ENCODE results near the gene SCIN.

SCIN gene

DNA sequence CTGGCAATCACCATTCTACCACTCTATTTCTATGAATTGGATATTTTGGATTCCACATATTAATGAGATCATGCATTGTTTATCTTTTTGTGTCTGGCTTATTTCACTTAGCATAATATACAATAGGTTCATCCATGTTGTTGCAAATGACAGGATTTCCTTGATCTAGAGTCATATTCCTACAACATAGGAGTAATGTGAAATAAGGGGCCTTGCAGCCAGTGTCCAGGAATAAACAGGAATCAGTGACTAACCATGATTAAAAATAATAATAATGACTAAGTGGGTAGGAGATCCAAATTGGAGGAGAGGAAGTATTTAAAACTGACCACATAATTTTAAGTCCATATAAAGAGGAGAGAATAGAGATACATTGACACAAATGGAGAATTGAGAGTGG lies 49.9 kb downstream of the SCIN start:
- Mint-ChIP-seq H3K36me3 (no peaks in the 10 kb centered on the region), H3K4me3 (no peak overlapping the region), H3K27ac (no peak overlapping the region), H3K4me1 (no peaks in the 10 kb centered on the region), H3K9me3 (no peaks in the 10 kb centered on the region)
- no peak for DNase-seq (ENCODE audit: low spot score in 2 of 2)
- no peak for ATAC-seq

DNA sequence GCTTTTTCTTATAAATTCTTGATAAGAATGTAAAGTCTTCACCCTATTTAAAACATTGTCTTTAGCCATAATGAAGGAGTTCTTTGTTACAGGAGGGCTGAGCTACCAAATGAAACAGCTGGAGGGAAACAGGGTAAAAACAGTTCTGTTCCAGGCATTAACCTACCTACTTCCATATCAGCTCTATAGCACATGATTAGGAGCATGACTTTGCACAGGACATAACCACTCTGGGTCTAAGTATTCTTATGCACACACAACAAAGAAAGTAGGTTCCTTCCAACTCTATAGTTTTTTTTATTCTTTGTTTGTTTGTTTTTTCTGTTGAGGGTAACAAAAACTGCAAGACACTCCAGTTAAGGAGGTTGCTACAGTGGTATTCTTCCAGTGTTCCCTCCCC lies 52.7 kb downstream of the SCIN start:
- DNase-seq (ENCODE audit: low spot score in 2 of 2) (no peak), ATAC-seq (no peak)
- H3K27ac Mint-ChIP-seq = no peak overlapping the region
- H3K4me3 Mint-ChIP-seq = no peak overlapping the region
- H3K36me3 Mint-ChIP-seq = no peaks in the 10 kb centered on the region
- H3K4me1 Mint-ChIP-seq = no peaks in the 10 kb centered on the region
- H3K9me3 Mint-ChIP-seq = no peaks in the 10 kb centered on the region

DNA sequence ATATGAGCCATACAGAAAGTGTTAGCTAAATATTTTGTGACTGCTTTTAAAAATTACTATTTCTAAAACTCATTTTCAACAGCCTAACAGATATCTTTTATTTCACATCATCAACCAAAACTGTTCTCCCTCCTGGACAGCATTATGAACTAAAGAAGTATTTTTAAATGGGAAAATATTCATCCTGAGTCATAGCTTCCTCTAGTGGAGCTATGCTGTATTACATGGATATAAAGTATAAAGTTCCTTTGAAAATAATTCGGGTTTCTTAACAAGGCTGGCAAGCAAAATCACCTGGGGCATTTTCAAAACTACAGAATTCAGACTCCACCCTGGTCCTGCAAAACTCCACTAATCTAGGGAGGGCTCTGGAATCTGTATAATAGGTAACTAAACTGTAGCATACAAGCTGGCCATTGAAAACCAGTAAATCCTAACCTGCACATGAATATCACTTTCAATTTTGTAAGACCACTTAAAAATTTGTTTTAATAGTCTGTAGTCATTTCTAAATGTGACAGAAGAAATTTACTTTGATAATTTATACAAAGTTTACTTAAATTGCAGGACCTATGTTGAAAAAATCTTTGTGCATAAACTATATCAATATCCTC lies 53.5 kb downstream of the SCIN start:
- H3K4me1 Mint-ChIP-seq = no peaks in the 10 kb centered on the region
- ATAC-seq = no peak
- H3K4me3 Mint-ChIP-seq = no peak overlapping the region
- DNase-seq (ENCODE audit: low spot score in 2 of 2) = no peak
- no peaks in the 10 kb centered on the region for H3K36me3 Mint-ChIP-seq
- H3K9me3 Mint-ChIP-seq = no peaks in the 10 kb centered on the region
- H3K27ac Mint-ChIP-seq = no peak overlapping the region

DNA sequence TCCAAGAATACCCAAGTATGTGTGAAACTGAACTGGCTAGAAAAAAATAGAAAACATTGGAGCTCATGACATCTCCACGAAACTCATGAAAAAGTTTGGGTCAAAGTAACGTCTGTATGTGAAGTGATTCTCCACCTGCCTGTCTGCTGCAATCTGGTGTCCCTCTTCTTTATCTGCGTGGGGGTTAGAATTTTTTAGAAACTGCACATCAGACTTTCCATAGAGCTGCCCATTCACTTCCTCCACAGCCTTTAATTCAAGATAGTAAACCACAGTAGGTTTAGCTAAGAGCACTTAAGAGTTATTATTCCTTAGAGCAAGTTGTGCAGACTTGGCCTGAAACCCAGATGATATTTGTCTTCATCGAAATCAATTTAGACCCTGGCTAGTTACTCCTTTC lies 55.3 kb downstream of the SCIN start:
- Mint-ChIP-seq H3K4me1 (no peaks in the 10 kb centered on the region), H3K27ac (no peak overlapping the region), H3K36me3 (no peaks in the 10 kb centered on the region), H3K9me3 (no peaks in the 10 kb centered on the region), H3K4me3 (no peak overlapping the region)
- ATAC-seq (no peak), DNase-seq (ENCODE audit: low spot score in 2 of 2) (no peak)

DNA sequence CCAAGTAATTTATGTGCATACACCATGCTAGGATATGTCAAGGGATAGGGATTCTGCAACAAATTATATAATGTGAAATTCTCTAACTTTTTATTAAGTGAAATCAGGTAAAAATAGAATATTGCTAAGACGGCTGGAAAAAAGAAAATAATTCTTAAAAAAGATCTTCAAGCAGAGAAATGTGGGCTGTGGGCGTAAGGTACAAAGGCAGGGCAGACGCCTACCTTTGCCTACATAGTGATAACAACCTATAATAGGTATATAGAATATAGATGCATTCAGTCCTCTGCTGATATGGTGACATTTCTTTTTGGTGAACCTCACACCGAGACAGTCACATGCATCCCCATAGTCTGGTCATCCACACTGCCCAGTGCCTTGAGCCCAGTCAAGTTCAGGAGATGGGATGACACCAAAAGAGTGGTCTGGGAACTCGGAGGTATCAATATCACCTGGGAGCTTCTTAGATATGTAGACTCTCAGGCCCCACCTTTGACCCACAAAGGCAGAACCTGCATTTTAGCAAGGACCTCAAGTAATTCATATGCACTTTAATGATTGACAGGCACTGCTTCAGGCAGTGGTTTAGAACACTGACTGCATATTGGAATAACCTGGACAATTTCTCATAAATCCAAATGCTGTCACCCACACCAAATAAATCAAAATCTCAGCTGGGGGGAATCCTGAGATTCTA lies 59.4 kb downstream of the SCIN start:
- ATAC-seq (no peak), DNase-seq (ENCODE audit: low spot score in 2 of 2) (no peak)
- Mint-ChIP-seq H3K9me3 (no peaks in the 10 kb centered on the region), H3K4me3 (no peak overlapping the region), H3K4me1 (no peaks in the 10 kb centered on the region), H3K27ac (no peak overlapping the region), H3K36me3 (no peaks in the 10 kb centered on the region)

DNA sequence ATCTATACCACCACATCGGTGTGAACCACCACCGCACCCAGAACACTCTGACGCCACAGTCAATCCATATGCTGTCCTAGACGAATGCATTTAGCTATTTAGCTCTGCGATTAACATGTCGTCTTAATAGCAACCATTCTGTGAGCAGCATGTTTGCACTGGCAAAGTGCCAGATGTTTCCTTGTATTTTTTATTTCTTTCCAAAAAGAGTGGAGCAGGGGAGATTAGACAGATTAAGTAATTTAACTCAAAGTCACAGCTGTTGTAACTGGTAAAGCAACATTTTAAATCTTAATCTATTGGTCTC lies 59.9 kb downstream of the SCIN start:
- H3K36me3 Mint-ChIP-seq = no peaks in the 10 kb centered on the region
- no peaks in the 10 kb centered on the region for H3K9me3 Mint-ChIP-seq
- H3K4me1 Mint-ChIP-seq = no peaks in the 10 kb centered on the region
- ATAC-seq (no peak), DNase-seq (ENCODE audit: low spot score in 2 of 2) (no peak)
- H3K4me3 Mint-ChIP-seq = no peak overlapping the region
- H3K27ac Mint-ChIP-seq = no peak overlapping the region

DNA sequence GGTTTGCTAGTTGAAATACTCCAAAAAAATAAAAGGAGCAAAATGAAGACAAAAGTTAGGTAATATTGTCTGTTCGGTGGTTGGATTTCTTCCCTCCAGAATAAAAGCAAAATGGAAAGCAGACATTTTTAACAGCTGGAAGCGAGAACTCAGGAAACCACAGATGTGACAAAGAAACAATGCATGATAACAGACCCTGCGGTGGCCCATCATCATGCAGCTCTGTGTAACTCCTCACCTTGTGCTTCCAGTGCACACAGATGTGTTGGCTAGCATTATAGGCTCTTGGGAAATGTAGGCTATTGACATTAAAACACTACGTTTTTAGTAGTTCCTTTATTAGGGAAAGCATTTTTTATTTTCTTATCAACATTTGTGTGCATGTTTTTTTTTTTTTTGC lies 63.1 kb downstream of the SCIN start:
- Mint-ChIP-seq H3K9me3 (no peaks in the 10 kb centered on the region), H3K4me3 (no peak overlapping the region), H3K27ac (no peak overlapping the region), H3K36me3 (no peaks in the 10 kb centered on the region), H3K4me1 (peaks cover 22% of the 10 kb centered on the region)
- DNase-seq (ENCODE audit: low spot score in 2 of 2) (no peak), ATAC-seq (peak; percentile 64)

DNA sequence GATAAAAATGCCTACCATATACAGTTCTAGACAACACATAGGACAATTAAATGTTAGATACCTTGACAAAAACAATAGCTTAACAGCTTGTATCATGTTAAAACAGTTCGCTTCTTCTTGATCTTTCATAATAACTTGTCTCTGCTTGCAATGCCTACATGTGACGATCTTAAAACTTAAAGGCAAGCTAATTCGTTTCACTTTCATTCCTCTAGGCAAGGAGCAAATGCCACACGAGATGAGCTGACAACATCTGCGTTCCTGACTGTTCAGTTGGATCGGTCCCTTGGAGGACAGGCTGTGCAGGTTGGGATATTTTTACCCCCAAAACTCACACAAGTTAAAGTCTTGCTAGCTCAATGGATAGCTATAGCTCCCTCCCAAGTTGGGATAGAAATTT lies 65.3 kb downstream of the SCIN start:
- Mint-ChIP-seq H3K36me3 (no peaks in the 10 kb centered on the region), H3K4me1 (peaks cover 22% of the 10 kb centered on the region), H3K4me3 (peak overlapping the region; percentile 59), H3K9me3 (no peaks in the 10 kb centered on the region), H3K27ac (peak overlapping the region; percentile 73)
- peak; percentile 68 for ATAC-seq
- DNase-seq (ENCODE audit: low spot score in 2 of 2) = no peak

DNA sequence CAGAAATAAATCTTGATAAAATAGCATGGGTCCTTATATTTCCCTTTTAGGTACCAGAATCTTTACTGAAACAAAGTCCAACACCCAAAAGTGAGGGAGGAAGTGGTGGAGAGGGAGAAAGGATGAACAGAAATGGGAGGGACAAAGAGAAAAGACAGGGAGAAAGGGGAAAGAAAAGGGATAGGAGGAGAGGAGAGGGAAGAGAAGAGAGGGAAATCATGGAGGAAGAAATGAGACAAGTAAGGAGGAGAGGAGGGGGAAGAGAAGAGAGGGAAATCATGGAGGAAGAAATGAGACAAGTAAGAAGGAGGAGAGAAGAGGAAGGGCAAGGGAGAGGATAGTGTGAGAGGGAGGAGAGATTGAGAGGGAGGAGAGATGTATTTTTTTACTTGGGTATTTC lies 66.8 kb downstream of the SCIN start:
- Mint-ChIP-seq H3K4me3 (peak overlapping the region; percentile 59), H3K4me1 (peaks cover 22% of the 10 kb centered on the region), H3K9me3 (no peaks in the 10 kb centered on the region), H3K27ac (peak overlapping the region; percentile 58), H3K36me3 (no peaks in the 10 kb centered on the region)
- ATAC-seq (no peak), DNase-seq (ENCODE audit: low spot score in 2 of 2) (no peak)

DNA sequence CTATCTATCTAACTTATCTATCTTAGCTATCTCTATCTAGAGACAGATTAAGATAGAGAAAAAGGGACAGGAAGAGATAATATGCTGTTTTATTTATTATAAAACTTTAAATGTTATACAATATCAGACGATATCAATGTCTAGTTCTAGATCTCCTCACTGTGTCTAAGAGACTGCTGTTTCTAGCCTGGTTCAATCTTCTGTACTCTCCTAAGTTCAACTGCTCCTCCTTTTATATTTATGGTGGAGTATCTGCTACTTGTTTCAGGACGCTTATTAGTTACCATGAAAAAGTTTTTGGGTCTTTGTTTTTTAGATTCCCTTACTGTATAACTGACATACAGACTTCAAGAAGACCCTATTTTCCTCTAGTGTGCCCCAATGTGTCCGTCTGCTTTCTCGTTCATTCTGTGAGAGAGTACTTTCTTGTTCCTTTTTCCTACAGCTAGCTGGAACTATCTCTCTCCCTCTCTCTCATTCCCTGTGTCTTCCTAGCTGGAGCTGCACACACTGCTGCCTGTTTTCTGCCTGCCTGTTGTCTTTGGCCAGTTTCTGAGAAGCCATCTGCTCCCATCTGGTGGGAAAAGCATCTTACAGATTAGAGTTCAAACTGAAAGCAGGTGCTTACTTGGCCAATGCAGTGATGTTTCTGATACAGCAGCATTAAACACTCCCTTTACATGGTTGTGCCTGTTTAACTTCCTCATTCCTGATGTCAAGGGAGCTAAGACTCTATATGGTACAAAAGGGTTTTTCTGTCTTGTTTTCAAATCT lies 67.5 kb downstream of the SCIN start:
- peak overlapping the region; percentile 59 for H3K4me3 Mint-ChIP-seq
- no peak for DNase-seq (ENCODE audit: low spot score in 2 of 2)

DNA sequence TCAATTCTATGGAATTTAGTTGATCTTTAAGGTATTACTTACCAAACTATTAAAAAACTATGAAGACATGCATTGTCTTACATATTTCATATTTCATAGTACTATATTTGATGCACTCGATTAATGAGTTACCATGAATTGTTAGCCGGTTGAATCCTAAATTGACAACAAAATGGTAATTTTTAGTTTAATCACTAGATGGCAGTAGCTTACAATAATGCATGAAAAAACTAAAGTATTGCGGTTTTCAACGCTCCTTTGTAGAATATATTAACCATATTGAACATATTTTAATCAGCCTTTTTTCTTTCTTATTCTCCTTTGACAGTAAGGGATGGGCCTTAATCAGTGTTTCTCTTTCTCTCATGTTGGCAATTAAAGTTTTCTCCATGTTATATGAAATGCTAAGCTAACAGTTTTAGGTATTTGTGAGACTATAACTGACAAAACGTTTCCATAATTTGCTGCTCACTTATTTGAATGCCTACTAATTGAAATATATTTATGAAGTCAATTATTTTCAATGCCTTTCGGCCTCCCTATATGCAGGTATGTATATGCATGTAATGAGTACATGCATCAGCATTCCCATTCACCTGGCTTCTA lies 68.4 kb downstream of the SCIN start:
- H3K4me3 Mint-ChIP-seq = no peak overlapping the region
- H3K4me1 Mint-ChIP-seq = peaks cover 22% of the 10 kb centered on the region
- no peaks in the 10 kb centered on the region for H3K36me3 Mint-ChIP-seq
- ATAC-seq (no peak), DNase-seq (ENCODE audit: low spot score in 2 of 2) (no peak)
- no peak overlapping the region for H3K27ac Mint-ChIP-seq
- no peaks in the 10 kb centered on the region for H3K9me3 Mint-ChIP-seq

More for the DNA sequence above, 67.5 kb downstream of the SCIN start:
- Mint-ChIP-seq H3K27ac (peak overlapping the region; percentile 58), H3K4me1 (peaks cover 22% of the 10 kb centered on the region), H3K9me3 (no peaks in the 10 kb centered on the region), H3K36me3 (no peaks in the 10 kb centered on the region)
- ATAC-seq = peak; percentile 57

DNA sequence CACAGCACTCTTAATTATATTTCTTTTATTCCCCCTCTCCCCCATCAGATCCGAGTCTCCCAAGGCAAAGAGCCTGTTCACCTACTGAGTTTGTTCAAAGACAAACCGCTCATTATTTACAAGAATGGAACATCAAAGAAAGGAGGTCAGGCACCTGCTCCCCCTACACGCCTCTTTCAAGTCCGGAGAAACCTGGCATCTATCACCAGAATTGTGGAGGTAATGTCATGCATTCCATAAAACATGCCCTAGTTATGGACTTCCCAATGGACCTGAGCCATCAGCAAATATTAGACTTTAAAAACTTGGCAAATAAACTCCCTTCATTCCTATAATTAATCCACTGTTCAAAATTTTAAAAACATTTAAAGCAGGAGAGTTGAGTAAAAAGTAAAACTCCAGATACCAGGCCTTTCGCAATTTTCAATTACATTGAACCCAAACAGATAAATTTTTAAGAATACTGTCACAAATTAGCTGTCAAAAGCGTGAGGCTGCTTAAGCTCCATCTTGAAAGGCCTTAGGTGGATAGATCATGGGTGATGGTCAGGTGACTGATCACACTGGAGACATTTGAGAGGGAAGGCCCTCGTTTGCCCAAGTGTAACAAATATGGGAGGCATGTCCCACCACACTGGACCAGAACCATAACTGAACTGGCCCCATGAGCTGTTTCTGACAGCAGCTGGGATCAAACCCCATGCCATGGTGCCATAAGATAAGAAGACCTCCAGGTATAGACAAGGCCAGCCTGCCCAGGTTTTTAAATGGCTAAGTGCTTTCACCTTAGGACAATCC lies 70.0 kb downstream of the SCIN start:
- no peak overlapping the region for H3K4me3 Mint-ChIP-seq
- no peak overlapping the region for H3K27ac Mint-ChIP-seq
- peaks cover 22% of the 10 kb centered on the region for H3K4me1 Mint-ChIP-seq
- DNase-seq (ENCODE audit: low spot score in 2 of 2) (no peak), ATAC-seq (peak; percentile 9)
- H3K9me3 Mint-ChIP-seq = no peaks in the 10 kb centered on the region
- H3K36me3 Mint-ChIP-seq = no peaks in the 10 kb centered on the region

DNA sequence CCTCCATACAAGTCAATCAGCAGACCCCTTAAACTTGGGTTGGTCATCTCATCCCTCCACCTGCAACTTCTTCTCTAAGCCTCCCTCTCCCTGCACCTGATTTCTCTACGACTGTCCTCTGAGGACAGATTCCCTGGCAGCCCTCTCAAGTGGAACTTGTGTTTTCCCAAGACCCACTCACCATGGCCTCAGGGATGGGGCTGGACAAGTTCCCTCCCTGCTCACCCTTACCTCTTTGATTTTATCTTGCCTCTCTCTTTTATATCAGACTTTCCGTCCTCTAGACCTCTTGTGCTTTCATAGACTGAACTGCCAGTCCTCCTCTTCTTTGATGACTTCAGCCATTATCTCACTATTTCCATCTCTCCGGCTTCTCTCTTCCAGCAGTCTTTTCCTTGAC lies 70.7 kb downstream of the SCIN start:
- Mint-ChIP-seq H3K9me3 (no peaks in the 10 kb centered on the region), H3K4me1 (peaks cover 17% of the 10 kb centered on the region), H3K27ac (no peak overlapping the region), H3K4me3 (no peak overlapping the region), H3K36me3 (no peaks in the 10 kb centered on the region)
- ATAC-seq (peak; percentile 22), DNase-seq (ENCODE audit: low spot score in 2 of 2) (no peak)

DNA sequence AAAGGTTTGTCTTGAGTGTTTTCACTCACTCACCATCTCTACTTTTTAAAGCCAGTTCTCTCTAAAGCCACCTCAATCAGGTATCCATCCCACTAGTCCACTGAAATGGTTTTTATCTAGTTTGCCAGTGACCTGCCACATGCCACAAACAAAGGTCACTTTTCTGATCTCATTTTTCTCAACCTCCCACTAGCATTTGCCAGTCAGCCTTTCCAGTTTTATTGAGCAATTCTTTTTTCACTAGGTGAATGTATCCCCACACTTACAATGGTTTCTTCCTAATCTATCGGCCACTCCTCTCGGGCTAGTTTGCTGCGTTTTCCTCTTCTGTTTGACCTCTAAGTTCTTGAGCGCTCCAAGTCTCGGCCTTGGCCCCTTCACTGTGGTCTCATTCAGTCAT lies 72.0 kb downstream of the SCIN start:
- peaks cover 7% of the 10 kb centered on the region for H3K4me1 Mint-ChIP-seq
- no peak overlapping the region for H3K27ac Mint-ChIP-seq
- H3K36me3 Mint-ChIP-seq = no peaks in the 10 kb centered on the region

DNA sequence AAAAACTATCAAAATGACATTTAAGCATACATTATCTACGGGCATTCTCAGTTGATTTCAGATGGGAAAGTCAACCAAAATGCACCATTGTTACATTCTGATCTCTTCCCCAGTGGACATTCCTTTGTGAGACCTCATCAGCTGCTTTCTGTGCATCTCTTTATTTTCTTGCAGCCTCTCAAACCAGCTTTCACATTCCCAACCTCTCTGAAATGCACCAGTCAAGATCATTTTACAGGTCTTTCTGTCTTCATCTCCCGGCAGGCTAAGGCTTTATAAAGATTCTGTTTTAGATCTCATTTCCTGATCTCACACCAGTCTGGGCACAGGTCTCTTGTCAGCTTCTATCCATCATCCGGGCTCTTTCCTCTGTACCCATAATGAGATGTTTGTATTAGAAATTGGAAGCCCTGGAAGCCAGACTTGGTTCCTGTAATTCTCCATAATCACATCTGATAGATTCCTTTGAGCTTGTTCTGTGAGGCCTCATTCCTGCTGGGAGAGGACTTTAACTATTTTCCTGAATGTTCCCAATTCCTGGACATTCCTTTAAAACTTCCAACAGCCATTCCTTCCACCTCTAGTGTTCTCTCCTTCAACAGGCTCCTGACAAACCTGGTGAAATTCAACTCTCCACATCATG lies 72.6 kb downstream of the SCIN start:
- no peaks in the 10 kb centered on the region for H3K36me3 Mint-ChIP-seq
- no peaks in the 10 kb centered on the region for H3K9me3 Mint-ChIP-seq
- DNase-seq (ENCODE audit: low spot score in 2 of 2) (no peak), ATAC-seq (no peak)
- H3K4me1 Mint-ChIP-seq = peaks cover 3% of the 10 kb centered on the region
- H3K4me3 Mint-ChIP-seq = no peak overlapping the region
- H3K27ac Mint-ChIP-seq = no peak overlapping the region

More for the DNA sequence above, 72.0 kb downstream of the SCIN start:
- Mint-ChIP-seq H3K9me3 (no peaks in the 10 kb centered on the region), H3K4me3 (no peak overlapping the region)
- no peak for ATAC-seq
- no peak for DNase-seq (ENCODE audit: low spot score in 2 of 2)

Measured in stimulated activated effector memory CD8-positive, alpha-beta T cell treated with anti-CD3 and anti-CD28 coated beads, Interleukin-12 subunit alpha, Interleukin-12 subunit beta, amount 100 ng/mL, for 72 hours (primary cell).